GM18502 (cell line): ENCODE data around the gene ICAM5.
A peak's percentile ranks its signal among the peaks of the same experiment; 100 is the strongest.
"Not testable (repeated sequence)": the region's sequence is repeated elsewhere in the genome, so short reads cannot be mapped to it uniquely, and the experiment has no call there.

Source experiments
- ATAC-seq: cut with Tn5 transposase; IDR thresholded peaks from one replicate; pipeline ENCODE4 v1.9.1; 2021; ENCODE audit warnings: mild to moderate bottlenecking; ENCODE audit not compliant: unreplicated experiment, poor library complexity

ICAM5 gene

GRCh38 chr19:10269333-10270179, 20.2 kb upstream of the ICAM5 start:
- peak; percentile 37 for ATAC-seq

DNA sequence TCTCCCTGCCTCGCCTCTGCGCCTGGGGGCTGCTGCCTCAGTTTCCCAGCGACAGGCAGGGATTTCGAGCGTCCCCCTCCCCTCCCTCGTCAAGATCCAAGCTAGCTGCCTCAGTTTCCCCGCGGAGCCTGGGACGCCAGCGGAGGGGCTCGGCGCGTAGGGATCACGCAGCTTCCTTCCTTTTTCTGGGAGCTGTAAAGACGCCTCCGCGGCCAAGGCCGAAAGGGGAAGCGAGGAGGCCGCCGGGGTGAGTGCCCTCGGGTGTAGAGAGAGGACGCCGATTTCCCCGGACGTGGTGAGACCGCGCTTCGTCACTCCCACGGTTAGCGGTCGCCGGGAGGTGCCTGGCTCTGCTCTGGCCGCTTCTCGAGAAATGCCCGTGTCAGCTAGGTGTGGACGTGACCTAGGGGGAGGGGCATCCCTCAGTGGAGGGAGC, 19.6 kb upstream of the ICAM5 start:
- peak; percentile 38 for ATAC-seq

- ATAC-seq, result peak; percentile 45
Measured at GRCh38 chr19:10270616-10271394, 18.9 kb upstream of the ICAM5 start, which contains the start of gene ICAM1. Gene ICAM1 (plus strand): TSS chr19:10271120. CDS start chr19:10271160, 40 bp downstream.

- ATAC-seq, result peak; percentile 33
Measured at GRCh38 chr19:10271543-10272086, 18.1 kb upstream of the ICAM5 start.

- no peak for ATAC-seq
Measured at GRCh38 chr19:10274589-10274988, 15.2 kb upstream of the ICAM5 start.

DNA sequence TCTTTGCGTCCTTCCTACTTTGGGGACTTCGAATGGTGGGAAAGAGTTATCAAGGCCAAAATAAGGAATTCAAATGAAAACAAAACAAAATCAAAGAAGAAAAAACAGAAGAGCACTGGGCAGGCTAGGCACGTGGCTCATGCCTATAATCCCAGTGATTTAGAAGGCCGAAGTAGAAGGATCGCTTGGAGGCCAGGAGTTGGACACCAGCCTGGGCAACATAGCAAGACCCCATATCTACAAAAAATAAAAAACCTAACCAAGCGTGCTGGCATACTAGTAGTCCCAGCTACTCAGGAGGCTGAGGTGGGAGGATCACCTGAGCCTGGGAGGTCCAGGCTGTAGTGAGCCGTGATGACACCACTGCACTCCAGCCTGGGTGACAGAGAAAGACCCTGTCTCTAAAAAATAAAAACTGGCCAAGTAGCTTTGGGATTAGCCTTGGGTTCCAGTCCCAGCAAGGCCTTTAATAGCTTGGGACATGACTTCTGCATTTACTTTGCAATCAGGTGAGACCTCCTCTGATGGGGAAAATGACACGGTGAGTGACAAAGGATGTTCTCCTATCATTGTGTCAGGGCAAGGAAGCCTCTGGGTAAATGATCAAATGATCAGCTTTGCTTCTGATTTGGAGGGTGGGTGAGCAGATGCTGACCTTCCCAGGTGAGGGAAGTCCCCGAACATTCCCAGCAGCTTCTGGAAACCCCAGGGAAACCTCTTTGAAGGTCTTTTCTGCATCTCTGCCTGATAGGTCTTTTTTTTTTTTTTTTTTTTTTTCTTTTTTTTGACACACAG, 11.8 kb upstream of the ICAM5 start:
- ATAC-seq, result no peak

DNA sequence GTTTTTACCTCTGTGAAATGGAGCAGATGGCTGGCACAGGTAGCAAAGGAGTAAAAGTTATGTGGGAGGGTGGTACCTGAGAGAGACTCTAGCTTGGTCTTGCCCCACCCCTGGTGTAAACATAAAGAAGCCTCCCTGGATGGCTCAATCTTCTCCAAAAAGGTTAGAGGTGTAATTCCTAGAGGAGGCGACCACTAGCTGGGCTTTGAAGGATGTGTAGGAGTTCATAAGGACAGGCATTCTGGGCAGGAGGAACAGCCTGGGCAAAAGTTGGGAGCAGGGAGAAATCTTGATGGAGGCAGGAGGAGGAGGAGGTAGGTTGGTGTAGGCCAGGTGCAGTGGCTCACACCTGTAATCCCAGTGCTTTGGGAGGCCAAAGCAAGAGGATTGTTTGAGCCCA, 10.8 kb upstream of the ICAM5 start:
- ATAC-seq, result no peak

- no peak for ATAC-seq
Measured at GRCh38 chr19:10279737-10280442, 9.9 kb upstream of the ICAM5 start.

DNA sequence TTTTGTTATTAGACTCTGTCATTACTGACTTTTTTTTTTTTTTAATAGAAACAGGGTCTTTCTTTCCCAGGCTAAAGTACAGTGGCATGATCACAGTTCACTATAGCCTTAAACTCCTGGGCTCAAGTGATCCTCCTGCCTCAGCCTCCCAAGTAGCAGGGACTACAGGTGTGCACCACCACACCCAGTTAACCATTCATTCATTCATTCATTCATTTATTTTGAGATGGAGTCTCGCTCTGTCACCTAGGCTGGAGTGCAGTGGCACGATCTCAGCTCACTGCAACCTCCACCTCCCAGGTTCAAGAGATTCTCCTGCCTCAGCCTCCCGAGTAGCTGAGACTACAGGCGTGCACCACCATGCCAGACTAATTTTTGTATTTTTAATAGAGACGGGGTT, 7.7 kb upstream of the ICAM5 start:
- ATAC-seq, result not testable (repeated sequence)

DNA sequence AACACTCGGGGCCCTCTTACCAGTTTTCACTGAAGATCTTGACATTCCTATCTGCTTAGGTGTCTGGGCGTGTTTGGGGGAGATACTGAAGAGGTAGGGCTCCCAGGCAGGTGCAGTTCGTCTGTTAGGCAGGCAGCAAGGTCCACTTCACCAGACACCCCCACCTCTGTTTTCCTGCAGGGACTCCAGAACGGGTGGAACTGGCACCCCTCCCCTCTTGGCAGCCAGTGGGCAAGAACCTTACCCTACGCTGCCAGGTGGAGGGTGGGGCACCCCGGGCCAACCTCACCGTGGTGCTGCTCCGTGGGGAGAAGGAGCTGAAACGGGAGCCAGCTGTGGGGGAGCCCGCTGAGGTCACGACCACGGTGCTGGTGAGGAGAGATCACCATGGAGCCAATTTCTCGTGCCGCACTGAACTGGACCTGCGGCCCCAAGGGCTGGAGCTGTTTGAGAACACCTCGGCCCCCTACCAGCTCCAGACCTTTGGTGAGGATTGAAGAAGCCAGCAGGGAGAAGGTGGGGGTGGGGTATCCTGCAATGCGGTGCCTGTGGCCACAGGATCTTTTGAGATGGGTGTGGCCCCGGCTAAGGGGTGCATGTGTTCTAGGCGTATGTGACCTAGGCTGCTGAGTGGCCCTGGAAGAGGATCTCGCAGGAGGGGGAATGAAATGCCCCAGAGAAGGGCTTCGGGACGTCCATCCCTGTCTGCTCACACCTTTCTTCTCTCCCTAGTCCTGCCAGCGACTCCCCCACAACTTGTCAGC, 6.3 kb upstream of the ICAM5 start:
- ATAC-seq, result no peak

- ATAC-seq, result no peak
Measured at GRCh38 chr19:10284065-10284959, 5.4 kb upstream of the ICAM5 start.

GRCh38 chr19:10284960-10285278, 4.8 kb upstream of the ICAM5 start:
- no peak for ATAC-seq

DNA sequence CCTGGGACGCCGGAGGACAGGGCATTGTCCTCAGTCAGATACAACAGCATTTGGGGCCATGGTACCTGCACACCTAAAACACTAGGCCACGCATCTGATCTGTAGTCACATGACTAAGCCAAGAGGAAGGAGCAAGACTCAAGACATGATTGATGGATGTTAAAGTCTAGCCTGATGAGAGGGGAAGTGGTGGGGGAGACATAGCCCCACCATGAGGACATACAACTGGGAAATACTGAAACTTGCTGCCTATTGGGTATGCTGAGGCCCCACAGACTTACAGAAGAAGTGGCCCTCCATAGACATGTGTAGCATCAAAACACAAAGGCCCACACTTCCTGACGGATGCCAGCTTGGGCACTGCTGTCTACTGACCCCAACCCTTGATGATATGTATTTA, 4.4 kb upstream of the ICAM5 start:
- no peak for ATAC-seq

GRCh38 chr19:10286803-10287737, 2.7 kb upstream of the ICAM5 start, which contains the start of gene ICAM4:
Gene ICAM4 (plus strand): TSS chr19:10286955. CDS start chr19:10287013, 58 bp downstream.
- peak; percentile 33 for ATAC-seq

- no peak for ATAC-seq
Measured at GRCh38 chr19:10288662-10289166, 1.0 kb upstream of the ICAM5 start.

DNA sequence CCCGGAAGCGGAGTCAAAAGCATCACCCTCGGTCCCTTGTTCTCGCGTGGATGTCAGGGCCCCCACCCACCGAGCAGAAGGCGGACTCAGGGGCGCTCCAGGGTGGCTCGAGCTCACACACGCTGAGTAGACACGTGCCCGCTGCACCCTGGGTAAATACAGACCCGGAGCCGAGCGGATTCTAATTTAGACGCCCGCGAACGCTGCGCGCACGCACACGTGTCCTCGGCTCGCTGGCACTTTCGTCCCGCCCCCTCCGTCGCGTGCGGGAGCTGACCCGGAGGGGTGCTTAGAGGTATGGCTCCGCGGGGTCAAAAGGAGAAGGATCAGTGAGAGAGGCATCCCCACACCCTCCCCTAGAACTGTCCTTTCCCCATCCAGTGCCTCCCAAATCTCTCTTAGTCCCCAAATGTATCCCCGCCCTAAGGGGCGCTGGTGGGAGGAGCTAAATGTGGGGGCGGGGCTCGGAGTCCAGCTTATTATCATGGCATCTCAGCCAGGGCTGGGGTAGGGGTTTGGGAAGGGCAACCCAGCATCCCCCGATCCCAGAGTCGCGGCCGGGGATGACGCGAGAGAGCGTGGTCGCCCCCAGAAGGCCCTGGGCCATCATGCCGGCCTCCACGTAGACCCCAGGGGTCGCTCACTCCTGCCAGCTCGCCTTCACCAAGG, 451 bp upstream of the ICAM5 start:
- no peak for ATAC-seq
